WTC11 (cell line): ENCODE measurements around the gene FAM32A. TPM values are rescaled to one million over a fixed set of nuclear protein-coding genes. Genes with fewer than 3 reads are reported as not detected.

Source experiments
- ATAC-seq: fragments of 200-7000 bp; cut with Tn5 transposase; 2 replicates; pipeline ENCODE4 v1.10.0; 2021; ENCODE audit warnings: mild to moderate bottlenecking, moderate library complexity
- CTCF ChIA-PET: fragments of 300-600 bp; sonication (Branson Sonifier 250); formaldehyde crosslinking; loops from one replicate; lab custom pipeline; 2021; ENCODE audit warnings: antibody characterized with exemption; lab: Charles Lee
- POLR2A ChIA-PET: fragments of 350-600 bp; sonication (Branson Sonifier 250); formaldehyde crosslinking; loops from one replicate; lab custom pipeline; 2021; ENCODE audit warnings: antibody characterized with exemption; lab: Charles Lee
- DNase-seq: peaks from one replicate; pipeline ENCODE4 v3.0.0; 2021; ENCODE audit warnings: low spot score
- H3K27ac Mint-ChIP-seq: 2 replicates; pipeline ENCODE4 v1.8.0; 2021; ENCODE audit warnings: mixed read lengths
- H3K27me3 Mint-ChIP-seq: 2 replicates; pipeline ENCODE4 v1.8.0; 2021; ENCODE audit warnings: low read depth, mild to moderate bottlenecking, moderate library complexity, mixed read lengths
- H3K36me3 Mint-ChIP-seq: 2 replicates; pipeline ENCODE4 v1.8.0; 2021; ENCODE audit warnings: mixed read lengths
- H3K4me1 Mint-ChIP-seq: 2 replicates; pipeline ENCODE4 v1.8.0; 2022; ENCODE audit warnings: mixed read lengths
- H3K4me3 Mint-ChIP-seq: 2 replicates; pipeline ENCODE4 v1.8.0; 2021; ENCODE audit warnings: mild to moderate bottlenecking, moderate library complexity, mixed read lengths
- H3K9me3 Mint-ChIP-seq: 2 replicates; pipeline ENCODE4 v1.8.0; 2021; ENCODE audit warnings: mixed read lengths
- ATF1 ChIP-seq: sonication (generic); formaldehyde crosslinking; IDR thresholded peaks from 2 replicates; pipeline ENCODE4 v1.8.1; 2023; ENCODE audit warnings: mild to moderate bottlenecking, moderate library complexity, missing genetic modification reagents
- ESRRA ChIP-seq: sonication (generic); formaldehyde crosslinking; IDR thresholded peaks from 2 replicates; pipeline ENCODE4 v1.8.1; 2022; ENCODE audit warnings: mild to moderate bottlenecking, missing genetic modification reagents, borderline replicate concordance
- FOXP1 ChIP-seq: sonication (generic); formaldehyde crosslinking; IDR thresholded peaks from 2 replicates; pipeline ENCODE4 v1.8.0; 2022; ENCODE audit warnings: missing genetic modification reagents, mild to moderate bottlenecking, moderate library complexity, borderline replicate concordance
- FOXP4 ChIP-seq: sonication (generic); formaldehyde crosslinking; IDR thresholded peaks from 2 replicates; pipeline ENCODE4 v1.8.0; 2022; ENCODE audit warnings: mild to moderate bottlenecking, missing genetic modification reagents
- HMGXB4 ChIP-seq: sonication (generic); formaldehyde crosslinking; IDR thresholded peaks from 2 replicates; pipeline ENCODE4 v1.8.1; 2023; ENCODE audit warnings: mild to moderate bottlenecking, moderate library complexity, missing genetic modification reagents
- IRF2 ChIP-seq: sonication (generic); formaldehyde crosslinking; IDR thresholded peaks from 2 replicates; pipeline ENCODE4 v1.8.0; 2022; ENCODE audit warnings: low read depth, missing genetic modification reagents, borderline replicate concordance
- SMAD4 ChIP-seq: sonication (generic); formaldehyde crosslinking; IDR thresholded peaks from 2 replicates; pipeline ENCODE4 v1.8.0; 2022; ENCODE audit warnings: mild to moderate bottlenecking, missing genetic modification reagents
- SOX15 ChIP-seq: fragments of 250-450 bp; sonication (Bioruptor Pico); IDR thresholded peaks from 2 replicates; pipeline ENCODE4 v1.9.0; 2021; ENCODE audit warnings: mild to moderate bottlenecking
- SP1 ChIP-seq: sonication (generic); formaldehyde crosslinking; conservative IDR thresholded peaks from 2 replicates; pipeline ENCODE4 v1.8.1; 2022; ENCODE audit warnings: missing genetic modification reagents
- TEAD4 ChIP-seq: sonication (generic); formaldehyde crosslinking; IDR thresholded peaks from 2 replicates; pipeline ENCODE4 v1.8.0; 2022; ENCODE audit warnings: mild to moderate bottlenecking, missing genetic modification reagents
- USF1 ChIP-seq: sonication (generic); formaldehyde crosslinking; IDR thresholded peaks from 2 replicates; pipeline ENCODE4 v1.8.0; 2022; ENCODE audit warnings: mild to moderate bottlenecking, missing genetic modification reagents
- USF2 ChIP-seq: sonication (generic); formaldehyde crosslinking; IDR thresholded peaks from 2 replicates; pipeline ENCODE4 v1.8.1; 2023; ENCODE audit warnings: mild to moderate bottlenecking, missing genetic modification reagents, moderate library complexity
- ZBTB43 ChIP-seq: sonication (generic); formaldehyde crosslinking; IDR thresholded peaks from 2 replicates; pipeline ENCODE4 v1.8.1; 2023; ENCODE audit warnings: mild to moderate bottlenecking, missing genetic modification reagents
- ZNF138 ChIP-seq: sonication (generic); formaldehyde crosslinking; conservative IDR thresholded peaks from 2 replicates; pipeline ENCODE4 v1.8.1; 2022; ENCODE audit warnings: mild to moderate bottlenecking, moderate library complexity, missing genetic modification reagents
- ZNF232 ChIP-seq: sonication (generic); formaldehyde crosslinking; IDR thresholded peaks from 2 replicates; pipeline ENCODE4 v1.8.0; 2022; ENCODE audit warnings: mild to moderate bottlenecking, missing genetic modification reagents
- ZNF317 ChIP-seq: sonication (generic); formaldehyde crosslinking; IDR thresholded peaks from 2 replicates; pipeline ENCODE4 v1.8.1; 2023; ENCODE audit warnings: low read depth, mild to moderate bottlenecking, moderate library complexity, missing genetic modification reagents, borderline replicate concordance
- ZSCAN18 ChIP-seq: fragments of 250-450 bp; sonication (Bioruptor Pico); IDR thresholded peaks from 2 replicates; pipeline ENCODE4 v2.1.2; 2022; ENCODE audit warnings: mild to moderate bottlenecking, moderate library complexity
- total RNA-seq: library from RNA; stranded (reverse); gene quantifications from 3 replicates; pipeline ENCODE4 v1.2.3, GENCODE V29; 2021

The FAM32A gene
- total RNA-seq, 1 experiment from 2014 or later, result 62.2 TPM

GRCh38 chr19:16160445-16160942, 24.7 kb upstream of the FAM32A start (continued):
- no peak for TF ChIP-seq ZBTB43 (CRISPR knock-in tag)
- TF ChIP-seq SOX15 (CRISPR knock-in tag), result no peak

GRCh38 chr19:16160943-16161560, 24.2 kb upstream of the FAM32A start:
- no peak for TF ChIP-seq FOXP1 (CRISPR knock-in tag)
- TF ChIP-seq TEAD4 (CRISPR knock-in tag), result no peak
- TF ChIP-seq USF2, result no peak
- TF ChIP-seq USF1 (CRISPR knock-in tag), result no peak
- TF ChIP-seq ZSCAN18 (CRISPR knock-in tag), result no peak
- no peak for TF ChIP-seq ATF1
- no peak for TF ChIP-seq SMAD4 (CRISPR knock-in tag)
- no peak for TF ChIP-seq ZNF138 (CRISPR knock-in tag)
- TF ChIP-seq IRF2 (CRISPR knock-in tag), result no peak
- no peak for TF ChIP-seq FOXP4 (CRISPR knock-in tag)
- TF ChIP-seq ZNF317 (CRISPR knock-in tag), result no peak
- TF ChIP-seq ESRRA (CRISPR knock-in tag), result no peak
- TF ChIP-seq SP1 (CRISPR knock-in tag), result no peak
- no peak for TF ChIP-seq HMGXB4
- no peak for TF ChIP-seq ZNF232 (CRISPR knock-in tag)
- Mint-ChIP-seq H3K4me3 (no peak overlapping the region), H3K4me1 (no peaks in the 10 kb centered on the region), H3K9me3 (no peaks in the 10 kb centered on the region), H3K27me3 (no peaks in the 10 kb centered on the region), H3K36me3 (no peaks in the 10 kb centered on the region), H3K27ac (no peak overlapping the region)
- POLR2A ChIA-PET, result interaction anchor here (2.2 kb wide), 1 partner anchor 86 kb away, joined by 5 read pairs; no protein-coding TSS in a partner anchor
- CTCF ChIA-PET, result interaction anchor here (0.6 kb wide), 1 partner anchor 19 kb away, joined by 4 read pairs; no protein-coding TSS in a partner anchor
- DNase-seq (no peak), ATAC-seq (no peak)
